ENCODE measurements around the gene LY6G6D.

GRCh38 chr6:31687321-31687720 is 27.8 kb upstream of the LY6G6D start:
- TF ChIP-seq, protein P1, sequence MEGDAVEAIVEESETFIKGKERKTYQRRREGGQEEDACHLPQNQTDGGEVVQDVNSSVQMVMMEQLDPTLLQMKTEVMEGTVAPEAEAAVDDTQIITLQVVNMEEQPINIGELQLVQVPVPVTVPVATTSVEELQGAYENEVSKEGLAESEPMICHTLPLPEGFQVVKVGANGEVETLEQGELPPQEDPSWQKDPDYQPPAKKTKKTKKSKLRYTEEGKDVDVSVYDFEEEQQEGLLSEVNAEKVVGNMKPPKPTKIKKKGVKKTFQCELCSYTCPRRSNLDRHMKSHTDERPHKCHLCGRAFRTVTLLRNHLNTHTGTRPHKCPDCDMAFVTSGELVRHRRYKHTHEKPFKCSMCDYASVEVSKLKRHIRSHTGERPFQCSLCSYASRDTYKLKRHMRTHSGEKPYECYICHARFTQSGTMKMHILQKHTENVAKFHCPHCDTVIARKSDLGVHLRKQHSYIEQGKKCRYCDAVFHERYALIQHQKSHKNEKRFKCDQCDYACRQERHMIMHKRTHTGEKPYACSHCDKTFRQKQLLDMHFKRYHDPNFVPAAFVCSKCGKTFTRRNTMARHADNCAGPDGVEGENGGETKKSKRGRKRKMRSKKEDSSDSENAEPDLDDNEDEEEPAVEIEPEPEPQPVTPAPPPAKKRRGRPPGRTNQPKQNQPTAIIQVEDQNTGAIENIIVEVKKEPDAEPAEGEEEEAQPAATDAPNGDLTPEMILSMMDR (IDR thresholded peaks at IDR 0.05; ENCODE audit: low read depth, low read length), result no peak
- TF ChIP-seq EZH2phosphoT487 (IDR thresholded peaks at IDR 0.05; ENCODE audit: low read depth), result no peak

Measured in OCI-LY3 (cell line).